ENCODE data around the gene RPL29.

- TF ChIP-seq, protein P1, sequence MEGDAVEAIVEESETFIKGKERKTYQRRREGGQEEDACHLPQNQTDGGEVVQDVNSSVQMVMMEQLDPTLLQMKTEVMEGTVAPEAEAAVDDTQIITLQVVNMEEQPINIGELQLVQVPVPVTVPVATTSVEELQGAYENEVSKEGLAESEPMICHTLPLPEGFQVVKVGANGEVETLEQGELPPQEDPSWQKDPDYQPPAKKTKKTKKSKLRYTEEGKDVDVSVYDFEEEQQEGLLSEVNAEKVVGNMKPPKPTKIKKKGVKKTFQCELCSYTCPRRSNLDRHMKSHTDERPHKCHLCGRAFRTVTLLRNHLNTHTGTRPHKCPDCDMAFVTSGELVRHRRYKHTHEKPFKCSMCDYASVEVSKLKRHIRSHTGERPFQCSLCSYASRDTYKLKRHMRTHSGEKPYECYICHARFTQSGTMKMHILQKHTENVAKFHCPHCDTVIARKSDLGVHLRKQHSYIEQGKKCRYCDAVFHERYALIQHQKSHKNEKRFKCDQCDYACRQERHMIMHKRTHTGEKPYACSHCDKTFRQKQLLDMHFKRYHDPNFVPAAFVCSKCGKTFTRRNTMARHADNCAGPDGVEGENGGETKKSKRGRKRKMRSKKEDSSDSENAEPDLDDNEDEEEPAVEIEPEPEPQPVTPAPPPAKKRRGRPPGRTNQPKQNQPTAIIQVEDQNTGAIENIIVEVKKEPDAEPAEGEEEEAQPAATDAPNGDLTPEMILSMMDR (IDR thresholded peaks at IDR 0.05), result no peak
- TF ChIP-seq POLR2A (IDR thresholded peaks at IDR 0.05), result no peak
These were observed 9.3 kb upstream of the RPL29 start for GRCh38 chr3:52004906-52005395.

Measured in esophagus squamous epithelium (tissue), 4 donors.